NCI-H128 (cell line): ENCODE results near the gene PLEKHA1.

Experiments used
- DNase-seq: peaks from one replicate; lab custom pipeline; 2025; ENCODE audit not compliant: unreplicated experiment; lab: John Stamatoyannopoulos, UW

The PLEKHA1 gene

DNA sequence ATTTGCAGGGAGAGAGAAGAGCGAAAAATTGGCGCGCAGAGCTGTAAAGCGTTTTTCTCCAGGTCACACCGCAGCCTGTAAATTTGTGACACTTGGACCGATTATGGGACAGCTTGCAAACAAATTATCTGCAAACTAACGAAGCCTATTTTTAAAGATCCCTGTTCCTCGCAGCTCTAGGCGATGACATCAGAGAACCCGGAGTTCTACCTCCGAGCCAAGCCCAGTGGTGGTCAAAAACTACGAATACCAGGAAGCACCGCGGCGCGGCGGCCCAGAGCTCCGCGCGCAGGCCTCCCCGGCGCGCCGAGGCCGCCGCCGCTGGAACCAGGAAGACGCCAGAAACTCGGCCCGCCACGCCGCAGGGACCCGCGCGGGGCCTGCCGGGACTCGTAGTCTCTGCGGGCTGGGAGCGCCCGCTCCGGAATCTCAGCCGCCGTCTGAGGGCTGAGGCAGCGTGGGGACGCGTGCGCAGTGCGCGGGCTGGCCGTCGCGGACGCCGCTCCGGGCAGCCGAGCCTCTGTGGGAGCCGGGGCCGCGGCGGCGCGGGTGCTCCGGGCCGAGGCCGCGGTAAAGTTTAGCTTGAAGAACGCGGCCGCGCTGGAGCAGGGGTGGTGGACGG is at the start of gene PLEKHA1:
PLEKHA1 (plus strand) TSS at position 472 of the 622 bp plus-strand sequence. CDS start 18,493 bp downstream, outside the sequence.
- DNase-seq, result peak; percentile 77

GRCh38 chr10:122325235-122325634 is 49.3 kb upstream of the PLEKHA1 start:
- no peak for DNase-seq

- DNase-seq, result no peak
These were observed 48.1 kb upstream of the PLEKHA1 start for GRCh38 chr10:122326385-122326784.

GRCh38 chr10:122326806-122327205 is 47.7 kb upstream of the PLEKHA1 start:
- DNase-seq, result no peak

- DNase-seq, result no peak
These were observed 47.0 kb upstream of the PLEKHA1 start for GRCh38 chr10:122327237-122328206.

- DNase-seq, result no peak
These were observed 45.8 kb upstream of the PLEKHA1 start for GRCh38 chr10:122328676-122329075.

GRCh38 chr10:122329416-122329815 is 45.1 kb upstream of the PLEKHA1 start:
- DNase-seq, result no peak

DNA sequence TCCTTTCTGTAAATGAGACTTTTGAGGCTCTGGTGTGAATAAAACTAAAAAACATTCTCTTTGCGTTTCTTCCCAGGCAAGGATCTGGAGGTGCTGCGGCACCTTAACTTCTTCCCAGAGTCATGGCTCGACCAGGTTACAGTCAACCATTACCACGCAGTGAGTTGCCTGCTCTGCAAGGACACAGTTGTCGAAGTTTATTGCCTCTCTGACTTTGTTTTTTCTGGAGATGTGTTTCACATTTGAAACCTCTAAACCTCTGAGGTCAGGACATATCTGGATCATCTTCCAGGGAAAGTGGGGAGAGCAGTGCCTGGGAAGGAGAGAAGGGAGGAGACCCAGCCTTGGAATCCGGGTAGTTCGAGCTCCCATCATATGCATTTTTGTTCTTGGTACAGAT is 43.4 kb upstream of the PLEKHA1 start:
- no peak for DNase-seq

DNA sequence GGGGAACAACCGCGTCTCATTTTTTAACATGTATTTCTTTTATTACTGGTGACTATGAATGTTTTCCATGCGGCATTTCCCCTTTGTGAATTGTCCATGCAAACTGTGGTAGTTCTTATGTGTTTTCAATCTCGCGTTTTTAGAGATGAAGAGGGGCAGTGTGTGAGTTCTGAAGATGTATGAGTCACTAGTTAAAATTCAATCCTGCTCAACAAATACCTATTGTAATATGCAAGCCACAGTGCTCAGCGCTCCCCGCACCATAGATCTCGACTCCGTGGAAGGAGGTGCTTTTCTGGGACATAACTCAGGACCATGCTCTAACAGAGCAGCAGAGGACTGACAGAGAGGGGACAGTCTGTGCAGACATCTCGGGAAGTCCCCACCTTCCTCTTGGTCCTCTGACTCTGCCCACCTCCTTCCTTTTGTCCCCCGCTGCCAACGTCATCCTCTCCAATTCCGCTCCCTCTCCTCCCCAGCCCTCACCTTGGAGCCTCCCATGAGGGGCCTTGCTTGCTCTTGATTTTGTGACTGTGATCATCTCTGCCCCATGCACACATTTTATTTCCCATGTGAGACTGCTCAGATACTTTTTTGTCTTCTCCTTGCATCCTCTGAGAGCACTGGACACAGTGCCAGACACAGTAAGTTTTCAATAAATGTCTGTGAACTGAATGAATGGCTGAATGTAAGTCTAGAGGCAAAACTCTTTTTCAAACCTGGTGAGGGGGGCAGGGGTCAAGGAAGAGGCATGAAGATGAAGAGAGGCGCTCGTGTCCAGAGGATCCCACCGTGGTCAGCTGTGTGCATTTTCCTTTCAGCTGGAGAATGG is 42.7 kb upstream of the PLEKHA1 start:
- no peak for DNase-seq

GRCh38 chr10:122333037-122333436 is 41.5 kb upstream of the PLEKHA1 start:
- no peak for DNase-seq

- no peak for DNase-seq
These were observed 38.2 kb upstream of the PLEKHA1 start for GRCh38 chr10:122336332-122336731.

GRCh38 chr10:122336961-122337360 is 37.5 kb upstream of the PLEKHA1 start:
- DNase-seq, result no peak

DNA sequence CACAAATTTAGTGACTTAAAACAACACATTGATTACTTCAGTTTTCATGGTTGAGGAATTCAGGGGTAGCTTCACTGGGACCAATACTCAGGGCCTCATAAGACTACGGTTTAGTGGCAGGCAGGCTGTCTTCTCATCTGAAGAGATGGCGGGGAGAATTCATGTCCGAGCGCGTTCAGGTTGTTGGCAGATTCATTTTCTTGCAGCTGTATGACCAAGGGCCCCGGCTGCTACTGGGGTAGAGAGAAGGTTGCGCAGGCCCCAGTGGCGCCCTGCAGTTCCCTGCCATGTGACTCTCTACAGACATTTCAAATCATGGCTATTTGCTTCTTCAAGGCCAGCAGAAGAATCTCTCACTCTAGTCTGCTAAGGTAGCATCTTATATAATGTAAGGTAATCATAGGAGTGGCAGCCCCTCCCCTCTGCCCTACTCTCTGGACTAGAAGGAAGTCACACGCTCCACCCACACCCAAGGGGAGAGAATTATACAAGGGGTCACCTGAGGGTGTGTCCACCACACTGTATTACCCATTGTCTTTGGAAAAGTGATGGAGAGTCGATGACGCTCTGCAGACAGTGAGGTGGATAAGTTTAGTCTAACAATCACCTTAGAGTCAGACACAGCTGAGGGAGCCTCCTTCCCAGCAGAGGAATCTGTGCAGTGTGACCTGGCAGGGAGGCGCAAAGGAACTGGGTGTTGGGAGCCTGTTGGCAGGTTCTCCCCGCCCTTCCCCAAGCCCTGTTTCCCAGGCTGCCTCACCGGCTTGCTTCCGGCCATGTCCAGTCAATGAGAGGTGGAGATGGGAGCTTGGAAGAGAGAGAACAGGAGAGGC is 35.7 kb upstream of the PLEKHA1 start:
- DNase-seq, result no peak

DNA sequence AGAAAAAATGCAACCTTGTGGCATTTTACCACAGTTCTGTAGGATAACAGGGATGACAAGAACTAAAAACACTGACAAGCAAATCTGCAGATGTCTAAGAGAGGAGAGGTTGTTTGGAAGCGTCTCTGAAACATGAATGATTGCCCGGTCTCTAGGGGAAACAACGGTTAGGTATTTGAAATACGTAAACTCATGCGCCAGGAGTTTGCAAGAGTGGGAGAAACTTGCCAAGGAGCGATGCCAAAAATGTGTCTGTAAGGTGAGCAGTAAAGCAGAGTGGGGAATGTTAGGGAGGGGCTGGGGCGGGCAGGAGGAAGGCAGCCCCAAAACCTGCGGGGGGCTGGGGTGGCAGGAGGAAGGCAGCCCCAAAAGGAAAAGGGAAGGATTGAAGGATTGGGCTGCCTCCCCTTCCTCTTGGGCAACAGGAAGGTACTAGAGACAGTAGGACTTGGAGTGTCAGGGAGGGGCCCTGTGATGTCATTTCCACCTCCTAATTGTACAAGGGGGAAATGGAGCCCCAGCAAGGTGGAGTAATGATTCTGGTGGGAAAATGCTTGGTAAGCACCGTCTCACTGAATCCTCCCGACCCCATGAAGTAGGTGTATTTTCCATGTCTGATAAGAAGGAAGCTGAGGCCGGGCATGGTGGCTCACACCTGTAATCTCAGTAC is 33.2 kb upstream of the PLEKHA1 start:
- DNase-seq, result no peak

GRCh38 chr10:122342293-122343134 is 32.0 kb upstream of the PLEKHA1 start:
- no peak for DNase-seq

DNA sequence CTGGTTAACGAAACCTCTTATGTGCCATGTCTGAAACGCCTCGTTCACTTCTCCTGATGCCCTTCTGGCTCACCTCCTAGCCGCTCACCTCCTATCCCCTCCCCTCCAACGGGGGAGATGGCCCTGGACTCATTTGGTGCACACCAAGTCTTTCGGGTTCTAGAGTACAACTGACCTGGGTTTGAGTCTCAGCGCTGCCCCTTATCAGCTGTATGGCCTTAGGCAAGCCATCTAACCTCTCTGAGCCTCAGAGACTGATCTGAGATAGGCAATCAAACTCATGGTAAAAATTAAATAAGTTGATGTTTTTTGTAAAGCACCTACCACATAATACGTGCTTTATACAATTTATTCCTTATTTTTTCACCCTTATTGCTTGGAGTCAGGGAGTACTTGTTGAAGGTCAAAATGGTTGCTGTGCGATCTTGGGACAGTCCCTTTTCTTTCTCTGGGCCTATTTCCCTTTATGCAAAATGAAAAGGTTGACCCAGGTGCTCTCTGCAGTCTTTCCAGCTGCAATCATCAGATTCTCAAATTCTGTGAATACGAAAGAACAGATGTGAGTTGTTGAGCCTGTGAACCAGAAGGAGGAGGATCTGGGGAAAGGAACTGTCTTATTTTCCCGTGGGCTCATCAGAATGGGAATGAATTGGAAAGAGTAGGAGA is 31.2 kb upstream of the PLEKHA1 start:
- DNase-seq, result no peak

DNA sequence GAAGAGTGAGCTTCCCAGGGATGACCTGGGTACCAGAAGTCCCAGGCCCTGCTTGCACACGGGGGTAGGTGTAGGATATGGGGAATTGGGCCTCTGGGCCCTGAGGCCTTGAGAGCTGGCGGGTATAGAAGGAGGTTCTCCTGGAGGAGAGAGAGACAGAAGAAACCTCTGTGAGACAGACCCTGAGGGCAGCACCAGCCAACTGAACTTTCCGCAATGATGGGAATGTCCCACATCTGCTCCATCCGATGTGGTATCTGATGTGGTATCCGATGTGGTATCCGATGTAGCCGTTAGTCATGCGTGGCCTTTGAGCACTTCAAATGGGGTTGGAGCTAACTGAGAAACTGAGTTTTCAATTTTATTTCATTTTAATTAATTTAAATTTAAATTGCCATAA is 30.6 kb upstream of the PLEKHA1 start:
- DNase-seq, result no peak

DNA sequence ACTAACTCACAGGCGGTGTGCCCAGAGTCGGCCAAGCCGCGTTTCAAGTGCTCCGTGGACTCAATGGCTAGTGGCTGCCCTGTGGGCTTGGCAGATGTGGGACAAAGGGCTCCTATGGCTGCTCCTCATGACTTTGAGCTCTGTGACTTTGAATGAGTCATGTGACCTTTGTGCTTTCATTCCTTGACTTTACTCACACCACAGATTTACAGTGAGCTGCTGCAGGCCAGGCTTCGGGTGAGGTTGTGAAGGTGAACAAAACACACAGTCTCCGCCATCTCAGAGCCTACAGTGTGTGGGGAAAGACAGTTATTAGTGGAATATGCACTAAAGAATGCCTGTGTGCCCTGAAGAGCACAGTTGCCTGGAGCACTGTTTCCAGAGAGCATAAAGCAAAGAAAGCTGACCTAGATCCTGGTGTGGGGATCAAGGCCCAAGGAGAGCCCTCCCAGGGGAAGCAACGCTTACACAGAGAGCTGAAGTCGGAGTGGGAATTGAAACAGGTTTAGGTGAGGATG is 29.7 kb upstream of the PLEKHA1 start:
- no peak for DNase-seq
